Lower leg skin (tissue), 3 donors: Measurements from ENCODE around the gene DTNB.

Source experiments
- POLR2A ChIP-seq, 2 donors: fragments of 450-650 bp; IDR thresholded peaks; one replicate each; pipeline ENCODE4 v1.6.1; 2016 to 2017; ENCODE audit warnings: antibody characterized with exemption in 2 of 2, mild to moderate bottlenecking in 1 of 2, moderate library complexity in 1 of 2
- TF ChIP-seq, protein P1 (sequence below), 3 donors: fragments of 450-650 bp; IDR thresholded peaks; one replicate each; pipeline ENCODE4 v1.5.1; 2016; ENCODE audit warnings: antibody characterized with exemption in 3 of 3, mild to moderate bottlenecking in 3 of 3, moderate library complexity in 2 of 3

DNA sequence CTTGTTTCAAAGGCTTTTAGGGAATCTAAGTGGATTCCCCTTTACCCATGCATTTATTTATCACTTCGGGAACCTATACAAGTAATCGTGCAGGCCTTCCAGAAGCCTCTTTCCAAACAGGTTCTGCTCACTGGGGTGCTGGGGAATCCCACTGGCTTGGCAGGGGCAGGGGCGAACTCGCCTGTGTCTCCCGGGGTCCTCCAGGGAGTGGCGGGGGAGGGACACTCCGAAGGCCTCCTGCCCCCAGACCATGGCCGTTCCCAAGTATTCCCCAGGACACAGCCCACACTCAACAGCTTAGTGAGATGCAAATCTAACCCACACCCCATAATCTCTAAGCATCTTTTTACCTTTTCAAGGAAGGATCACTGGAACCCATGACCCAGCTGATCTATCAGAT lies 338.2 kb downstream of the DTNB start:
- TF ChIP-seq, protein P1, sequence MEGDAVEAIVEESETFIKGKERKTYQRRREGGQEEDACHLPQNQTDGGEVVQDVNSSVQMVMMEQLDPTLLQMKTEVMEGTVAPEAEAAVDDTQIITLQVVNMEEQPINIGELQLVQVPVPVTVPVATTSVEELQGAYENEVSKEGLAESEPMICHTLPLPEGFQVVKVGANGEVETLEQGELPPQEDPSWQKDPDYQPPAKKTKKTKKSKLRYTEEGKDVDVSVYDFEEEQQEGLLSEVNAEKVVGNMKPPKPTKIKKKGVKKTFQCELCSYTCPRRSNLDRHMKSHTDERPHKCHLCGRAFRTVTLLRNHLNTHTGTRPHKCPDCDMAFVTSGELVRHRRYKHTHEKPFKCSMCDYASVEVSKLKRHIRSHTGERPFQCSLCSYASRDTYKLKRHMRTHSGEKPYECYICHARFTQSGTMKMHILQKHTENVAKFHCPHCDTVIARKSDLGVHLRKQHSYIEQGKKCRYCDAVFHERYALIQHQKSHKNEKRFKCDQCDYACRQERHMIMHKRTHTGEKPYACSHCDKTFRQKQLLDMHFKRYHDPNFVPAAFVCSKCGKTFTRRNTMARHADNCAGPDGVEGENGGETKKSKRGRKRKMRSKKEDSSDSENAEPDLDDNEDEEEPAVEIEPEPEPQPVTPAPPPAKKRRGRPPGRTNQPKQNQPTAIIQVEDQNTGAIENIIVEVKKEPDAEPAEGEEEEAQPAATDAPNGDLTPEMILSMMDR (IDR thresholded peaks at IDR 0.05): no peak
- no peak for TF ChIP-seq POLR2A (IDR thresholded peaks at IDR 0.05)
